Astrocyte (in vitro differentiated cells and primary cell): ENCODE measurements around the gene CSRNP2.

Experiments used
- EZH2 ChIP-seq: IDR thresholded peaks from 2 replicates; pipeline ENCODE4 v1.6.1; 2012; ENCODE audit warnings: mild to moderate bottlenecking, low read length, inconsistent platforms; ENCODE audit not compliant: insufficient read depth
- TF ChIP-seq, protein P1 (sequence below): IDR thresholded peaks from 2 replicates; pipeline ENCODE4 v1.5.1; 2011; ENCODE audit warnings: low read depth, mild to moderate bottlenecking, inconsistent platforms, low read length, moderate library complexity; ENCODE audit not compliant: insufficient read depth

DNA sequence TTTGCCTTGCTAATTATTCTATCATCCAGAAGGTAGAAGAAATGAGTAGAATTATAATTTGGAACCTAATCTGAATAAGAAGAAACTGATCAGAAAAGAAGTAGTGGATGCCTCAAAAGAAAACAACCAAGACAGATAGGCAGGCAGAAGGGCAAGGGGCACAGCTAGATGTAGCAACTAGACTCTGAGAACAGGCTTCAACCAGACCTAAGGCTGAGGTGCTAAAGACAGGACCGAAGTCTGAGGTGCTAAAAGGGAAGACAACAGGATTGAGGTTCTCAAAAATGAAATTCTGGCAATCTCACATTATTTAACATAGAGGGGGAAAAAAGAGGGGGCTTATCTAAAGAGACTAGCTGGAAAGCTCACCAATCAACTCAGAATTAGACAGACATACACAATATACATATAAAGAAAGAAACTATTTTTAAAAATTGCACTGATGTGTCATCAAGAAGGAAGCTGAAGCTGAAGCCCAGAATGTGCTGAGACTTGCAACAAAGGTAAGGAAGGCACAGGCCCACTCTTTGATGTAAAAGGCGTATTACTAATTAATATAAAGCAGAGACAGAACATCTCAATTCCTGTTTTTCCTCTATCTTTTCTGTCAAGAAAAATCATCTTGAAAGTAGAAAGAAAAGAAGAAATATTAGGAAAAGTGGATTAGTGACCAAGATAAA is 43.8 kb upstream of the CSRNP2 start:
- TF ChIP-seq, protein P1, sequence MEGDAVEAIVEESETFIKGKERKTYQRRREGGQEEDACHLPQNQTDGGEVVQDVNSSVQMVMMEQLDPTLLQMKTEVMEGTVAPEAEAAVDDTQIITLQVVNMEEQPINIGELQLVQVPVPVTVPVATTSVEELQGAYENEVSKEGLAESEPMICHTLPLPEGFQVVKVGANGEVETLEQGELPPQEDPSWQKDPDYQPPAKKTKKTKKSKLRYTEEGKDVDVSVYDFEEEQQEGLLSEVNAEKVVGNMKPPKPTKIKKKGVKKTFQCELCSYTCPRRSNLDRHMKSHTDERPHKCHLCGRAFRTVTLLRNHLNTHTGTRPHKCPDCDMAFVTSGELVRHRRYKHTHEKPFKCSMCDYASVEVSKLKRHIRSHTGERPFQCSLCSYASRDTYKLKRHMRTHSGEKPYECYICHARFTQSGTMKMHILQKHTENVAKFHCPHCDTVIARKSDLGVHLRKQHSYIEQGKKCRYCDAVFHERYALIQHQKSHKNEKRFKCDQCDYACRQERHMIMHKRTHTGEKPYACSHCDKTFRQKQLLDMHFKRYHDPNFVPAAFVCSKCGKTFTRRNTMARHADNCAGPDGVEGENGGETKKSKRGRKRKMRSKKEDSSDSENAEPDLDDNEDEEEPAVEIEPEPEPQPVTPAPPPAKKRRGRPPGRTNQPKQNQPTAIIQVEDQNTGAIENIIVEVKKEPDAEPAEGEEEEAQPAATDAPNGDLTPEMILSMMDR = no peak
- TF ChIP-seq EZH2 = no peak
